Measurements from ENCODE around the gene MEI1.

MEI1 gene

DNA sequence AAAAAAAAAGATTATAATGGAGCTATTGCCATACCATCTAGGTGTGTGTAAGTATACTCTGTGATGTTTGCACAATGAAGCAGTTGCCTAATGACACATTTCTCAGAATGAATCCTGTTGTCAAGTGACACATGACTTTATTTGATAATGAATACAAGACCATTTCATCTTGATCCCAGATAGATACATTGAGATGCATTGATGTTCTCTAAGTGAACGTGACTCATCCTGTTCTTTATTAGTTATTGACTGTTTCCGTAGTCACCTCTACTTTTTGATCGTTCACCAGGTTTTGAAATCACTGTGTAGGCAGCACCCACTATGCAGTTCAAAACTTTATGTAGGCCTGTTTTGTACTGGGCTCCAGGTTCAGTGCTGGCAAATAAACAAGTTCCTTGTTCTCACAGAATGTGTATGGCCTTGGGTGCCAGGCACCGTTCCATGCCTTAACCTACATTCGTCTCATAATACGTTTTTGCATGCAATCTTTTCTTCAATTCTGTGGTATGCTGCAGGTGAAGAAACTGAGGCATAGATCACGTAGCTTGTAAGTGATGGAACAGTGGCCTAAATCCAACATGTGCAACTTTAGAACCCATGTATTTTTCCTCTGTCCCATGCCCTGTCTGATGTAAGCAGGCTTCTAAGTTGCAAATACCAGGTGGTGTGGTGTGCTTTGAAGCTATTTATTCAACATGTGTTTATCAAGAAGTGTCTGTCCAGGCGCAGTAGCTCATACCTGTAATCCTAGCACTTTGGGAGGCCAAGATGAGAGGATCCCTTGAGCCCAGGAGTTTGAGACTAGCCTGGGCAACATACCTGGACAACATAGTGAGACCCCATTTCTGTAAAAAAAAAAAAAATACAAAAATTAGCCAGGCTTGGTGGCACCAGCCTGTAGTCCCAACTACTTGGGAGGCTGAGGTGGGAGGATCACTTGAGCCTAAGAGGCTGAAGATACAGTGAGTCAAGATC lies 144.0 kb downstream of the MEI1 start:
- no peak for DNase-seq (ENCODE audit: low read depth)

GRCh38 chr22:41844036-41844435 lies 144.7 kb downstream of the MEI1 start:
- no peak for DNase-seq (ENCODE audit: low read depth)

- no peak for DNase-seq (ENCODE audit: low read depth)
These were observed 145.2 kb downstream of the MEI1 start for GRCh38 chr22:41844513-41844912.

DNA sequence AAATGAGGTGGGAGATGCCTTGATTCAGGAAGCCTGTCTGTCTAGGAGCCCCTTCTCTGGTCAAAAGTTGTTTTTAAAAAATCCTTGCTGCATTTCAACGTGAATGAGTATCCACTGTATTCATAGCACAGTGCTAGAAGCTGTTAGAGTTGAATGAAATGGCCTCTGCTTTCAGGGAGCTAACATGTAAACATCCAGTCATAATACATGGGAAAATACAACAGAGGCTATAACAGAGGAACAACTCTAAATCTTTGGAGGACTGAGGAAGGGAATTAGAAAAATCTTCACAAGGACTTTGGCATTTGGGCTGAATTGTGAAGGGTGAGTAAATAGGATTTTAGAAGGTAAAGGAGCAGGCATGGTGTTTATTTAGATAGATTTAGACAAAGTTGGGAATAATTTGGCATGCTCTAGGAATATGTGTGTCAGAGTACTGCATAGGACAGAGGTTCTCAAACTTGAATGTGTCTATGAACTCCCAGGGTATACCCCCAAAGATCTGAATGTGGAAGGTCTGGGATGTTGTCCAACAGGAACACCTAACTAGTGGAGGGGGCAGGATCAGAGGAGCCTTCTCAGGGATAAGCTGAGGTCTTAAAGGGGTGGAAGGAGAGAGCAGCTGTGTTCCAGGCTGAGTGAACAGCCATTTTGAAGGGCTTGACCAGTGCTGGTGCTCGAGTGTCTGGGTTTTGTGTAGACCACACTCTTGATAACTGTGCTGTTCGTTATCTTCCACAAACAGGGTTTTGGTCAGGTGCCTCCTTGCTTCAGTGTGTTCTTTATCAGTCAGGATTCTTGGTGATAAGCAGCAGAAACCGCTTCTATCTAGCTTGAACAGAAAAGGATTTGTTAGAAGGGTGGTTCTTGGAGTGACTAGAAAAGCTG lies 146.3 kb downstream of the MEI1 start:
- DNase-seq (ENCODE audit: low read depth): no peak

- no peak for DNase-seq (ENCODE audit: low read depth)
These were observed 147.1 kb downstream of the MEI1 start for GRCh38 chr22:41846268-41846987.

DNA sequence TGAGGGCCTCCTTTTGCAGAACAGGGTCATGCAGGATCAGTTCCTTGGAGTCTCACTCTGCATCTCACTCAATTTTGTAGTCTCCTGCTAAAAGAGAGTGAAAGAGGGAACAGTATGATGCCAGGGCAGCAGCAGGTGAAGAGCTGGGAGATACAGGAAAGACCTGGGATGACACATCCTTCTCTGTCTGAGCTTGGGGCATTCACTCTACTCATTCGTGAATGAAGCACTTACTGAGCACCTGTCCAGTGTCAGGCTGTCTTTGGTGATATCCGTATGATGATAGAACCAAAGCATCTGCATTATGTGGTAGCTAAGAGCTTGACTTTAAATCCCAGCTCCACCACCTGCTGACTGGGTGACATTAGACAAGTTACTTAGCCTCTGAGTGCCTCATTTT lies 148.0 kb downstream of the MEI1 start:
- no peak for DNase-seq (ENCODE audit: low read depth)

GRCh38 chr22:41848468-41848867 lies 149.2 kb downstream of the MEI1 start:
- no peak for DNase-seq (ENCODE audit: low read depth)
